Natural killer cell (primary cell): ENCODE results near the gene MMP2. TPM values are rescaled to one million over a fixed set of nuclear protein-coding genes. Genes with fewer than 3 reads are reported as not detected.

Source experiments
- ATAC-seq, 3 donors: fragments of 150-1000 bp in 2 of 3; fragments of 200-7000 bp in 1 of 3; cut with Tn5 transposase; 1 replicate in 1 of 3; 2 replicates in 2 of 3; pipeline ENCODE4 v1.10.0; 2021; ENCODE audit warnings: mild to moderate bottlenecking in 2 of 3, moderate library complexity in 2 of 3
- DNase-seq, 2 donors: peaks; one replicate each; pipeline versions ENCODE4 v3.0.0 to v3.0.0-alpha.2; 2013 to 2021; ENCODE audit warnings: mixed read lengths in 1 of 2
- H3K27ac ChIP-seq: one replicate; pipeline ENCODE4 v1.5.1; 2013; ENCODE audit warnings: mild to moderate bottlenecking, low read length
- H3K27me3 ChIP-seq: one replicate; pipeline ENCODE4 v1.6.1; 2013; ENCODE audit warnings: low read length; ENCODE audit not compliant: control insufficient read depth, insufficient read depth
- H3K36me3 ChIP-seq: one replicate; pipeline ENCODE4 v1.6.1; 2013; ENCODE audit warnings: low read length; ENCODE audit not compliant: control insufficient read depth, insufficient read depth
- H3K4me1 ChIP-seq: one replicate; pipeline ENCODE4 v1.6.1; 2013; ENCODE audit warnings: low read length; ENCODE audit not compliant: control insufficient read depth, insufficient read depth
- H3K4me3 ChIP-seq: one replicate; pipeline ENCODE4 v1.5.1; 2013; ENCODE audit warnings: low read length
- H3K9me3 ChIP-seq: one replicate; pipeline ENCODE4 v1.6.1; 2013; ENCODE audit warnings: low read length; ENCODE audit not compliant: control insufficient read depth, insufficient read depth
- H3K27ac Mint-ChIP-seq, 2 donors: one replicate each; pipeline ENCODE4 v1.8.0; 2022; ENCODE audit warnings: mild to moderate bottlenecking in 2 of 2, mixed read lengths in 2 of 2, moderate library complexity in 1 of 2
- H3K27me3 Mint-ChIP-seq, 2 donors: one replicate each; pipeline ENCODE4 v1.8.0; 2022; ENCODE audit warnings: low read depth in 2 of 2, mixed read lengths in 2 of 2
- H3K36me3 Mint-ChIP-seq: one replicate; pipeline ENCODE4 v1.8.0; 2022; ENCODE audit warnings: mixed read lengths
- H3K4me1 Mint-ChIP-seq, 2 donors: one replicate each; pipeline ENCODE4 v1.8.0; 2022; ENCODE audit warnings: mixed read lengths in 2 of 2
- H3K4me3 Mint-ChIP-seq: one replicate; pipeline ENCODE4 v1.8.0; 2022; ENCODE audit warnings: mild to moderate bottlenecking, moderate library complexity, mixed read lengths
- H3K9me3 Mint-ChIP-seq, 2 donors: one replicate each; pipeline ENCODE4 v1.8.0; 2022; ENCODE audit warnings: mixed read lengths in 2 of 2
- CTCF ChIP-seq: fragments of 200-600 bp; IDR thresholded peaks from one replicate; pipeline ENCODE4 v1.8.0; 2022; ENCODE audit warnings: antibody characterized with exemption
- WGBS: methylation state at CpG from one replicate; pipeline ENCODE4 v1.1.7; 2013; ENCODE audit warnings: missing lambda C conversion rate; ENCODE audit not compliant: insufficient coverage; 5-methylcytosine and 5-hydroxymethylcytosine counted together
- intact Hi-C: fragments of 100-400 bp; cut with micrococcal nuclease; formaldehyde crosslinking; loops from one replicate; pipeline ENCODE4 v1.14.2; 2022
- total RNA-seq, 4 donors: library from RNA; stranded (reverse); fragments of 120-200 nt in 1 of 4; gene quantifications; one replicate each; pipeline versions ENCODE4 v1.2.3 to v1.2.4, GENCODE V29; 2013 to 2022

MMP2 gene
- total RNA-seq, 3 donors from 2014 or later (not counting 1 experiment from before 2014, with no cell fraction given) = not detected

GRCh38 chr16:55498101-55498500, 19.1 kb downstream of the MMP2 start:
- no peaks in the 10 kb centered on the region for H3K36me3 ChIP-seq
- H3K4me3 ChIP-seq = no peak overlapping the region
- H3K27ac ChIP-seq = no peak overlapping the region
- Mint-ChIP-seq H3K4me3 (no peak overlapping the region), H3K27ac (no peak overlapping the region), H3K4me1 (no peaks in the 10 kb centered on the region), H3K9me3 (no peaks in the 10 kb centered on the region), H3K36me3 (no peaks in the 10 kb centered on the region), H3K27me3 (peaks cover 0 to 2% of the 10 kb centered on the region in 2 donors)
- WGBS = 87% methylated on average over 6 of the region's 6 CpGs
- intact Hi-C loops = no loop called here
- no peaks in the 10 kb centered on the region for H3K4me1 ChIP-seq
- TF ChIP-seq CTCF = no peak
- H3K9me3 ChIP-seq = no peaks in the 10 kb centered on the region
- no peaks in the 10 kb centered on the region for H3K27me3 ChIP-seq
- DNase-seq (no peak), ATAC-seq (no peak)

GRCh38 chr16:55499281-55499680, 20.3 kb downstream of the MMP2 start:
- 55% methylated on average over 1 of the region's 3 CpGs for WGBS
- Histone ChIP-seq H3K4me1 (no peaks in the 10 kb centered on the region), H3K27ac (no peak overlapping the region), H3K27me3 (no peaks in the 10 kb centered on the region), H3K36me3 (no peaks in the 10 kb centered on the region), H3K9me3 (no peaks in the 10 kb centered on the region), H3K4me3 (no peak overlapping the region)
- no peak for ATAC-seq
- intact Hi-C loops = no loop called here
- no peak for DNase-seq
- no peak overlapping the region for H3K4me3 Mint-ChIP-seq
- H3K4me1 Mint-ChIP-seq = no peaks in the 10 kb centered on the region
- H3K36me3 Mint-ChIP-seq = no peaks in the 10 kb centered on the region
- H3K27me3 Mint-ChIP-seq = no peaks in the 10 kb centered on the region
- TF ChIP-seq CTCF = no peak
- no peaks in the 10 kb centered on the region for H3K9me3 Mint-ChIP-seq
- no peak overlapping the region for H3K27ac Mint-ChIP-seq

GRCh38 chr16:55499951-55500529, 21.0 kb downstream of the MMP2 start:
- DNase-seq (peak in 1 of 2 donors; percentile 26), ATAC-seq (no peak)
- no peak overlapping the region for H3K27ac ChIP-seq
- TF ChIP-seq CTCF = no peak
- 29% methylated on average over 10 of the region's 10 CpGs for WGBS
- no peaks in the 10 kb centered on the region for H3K9me3 ChIP-seq
- no peaks in the 10 kb centered on the region for H3K4me1 ChIP-seq
- no peaks in the 10 kb centered on the region for H3K9me3 Mint-ChIP-seq
- H3K4me3 ChIP-seq = no peak overlapping the region
- no peaks in the 10 kb centered on the region for H3K36me3 Mint-ChIP-seq
- H3K4me3 Mint-ChIP-seq = no peak overlapping the region
- H3K36me3 ChIP-seq = no peaks in the 10 kb centered on the region
- H3K27ac Mint-ChIP-seq = no peak overlapping the region
- intact Hi-C loops = no loop called here
- no peaks in the 10 kb centered on the region for H3K27me3 Mint-ChIP-seq
- H3K4me1 Mint-ChIP-seq = no peaks in the 10 kb centered on the region
- H3K27me3 ChIP-seq = no peaks in the 10 kb centered on the region

- ATAC-seq = peak in 1 of 3 donors; percentile 42
- DNase-seq = no peak
Observed at GRCh38 chr16:55500530-55501011, 21.6 kb downstream of the MMP2 start.

More at GRCh38 chr16:55500530-55501011, 21.6 kb downstream of the MMP2 start:
- Histone ChIP-seq H3K27me3 (no peaks in the 10 kb centered on the region), H3K27ac (no peak overlapping the region), H3K36me3 (no peaks in the 10 kb centered on the region), H3K4me1 (no peaks in the 10 kb centered on the region), H3K4me3 (no peak overlapping the region), H3K9me3 (no peaks in the 10 kb centered on the region)
- TF ChIP-seq CTCF = no peak
- WGBS = 43% methylated on average over 2 of the region's 3 CpGs
- intact Hi-C loops = no loop called here
- no peaks in the 10 kb centered on the region for H3K9me3 Mint-ChIP-seq
- H3K4me1 Mint-ChIP-seq = no peaks in the 10 kb centered on the region
- no peaks in the 10 kb centered on the region for H3K27me3 Mint-ChIP-seq
- no peak overlapping the region for H3K27ac Mint-ChIP-seq
- H3K36me3 Mint-ChIP-seq = no peaks in the 10 kb centered on the region
- no peak overlapping the region for H3K4me3 Mint-ChIP-seq
